GM20431 (cell line): Measurements from ENCODE around the gene SLC25A31.

Experiments used
- in situ Hi-C: fragments of 300-500 bp; cut with MseI, MboI; formaldehyde crosslinking; loops from one replicate; pipeline ENCODE4 v1.15.0; 2020; ENCODE audit warnings: low sequenced_read_pairs; ENCODE audit not compliant: unreplicated experiment

The SLC25A31 gene

DNA sequence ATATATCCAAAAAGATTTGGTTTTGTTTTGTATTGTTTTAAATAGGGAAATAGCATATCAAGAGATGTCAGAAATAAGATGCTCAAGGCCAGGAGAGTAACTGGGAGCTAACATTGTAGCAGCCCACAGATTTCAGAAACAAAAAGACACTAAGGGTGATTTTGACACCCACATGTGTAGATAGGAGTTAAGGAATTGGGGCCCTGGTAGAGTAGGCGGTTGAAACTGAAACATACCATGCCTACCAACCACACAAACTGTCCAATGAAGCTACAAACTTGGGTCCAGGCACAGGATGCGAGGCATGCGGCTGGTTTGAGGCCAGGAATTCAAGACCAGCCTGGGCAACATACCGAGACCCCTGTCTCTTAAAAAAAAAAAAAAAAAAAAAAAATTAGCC lies 45.6 kb downstream of the SLC25A31 start:
- in situ Hi-C loops: no loop called here

DNA sequence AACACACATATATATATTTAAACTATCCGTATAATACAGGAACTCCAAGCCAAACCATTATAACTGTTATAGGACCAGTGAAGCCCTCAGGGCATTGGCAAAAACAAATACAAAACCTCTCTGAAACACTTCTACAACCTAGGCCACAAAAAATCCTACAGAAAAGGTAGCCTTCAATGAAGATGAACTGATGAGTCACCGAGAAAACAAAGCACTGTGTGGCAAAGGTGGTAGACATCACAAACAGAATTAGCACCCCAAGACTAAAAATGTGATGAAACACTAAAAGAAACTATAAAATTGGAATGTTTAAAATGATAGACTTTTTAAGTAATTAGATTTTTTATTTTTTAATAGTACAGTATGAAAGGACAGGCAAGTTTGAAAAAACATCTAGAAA lies 46.4 kb downstream of the SLC25A31 start:
- in situ Hi-C loops: no loop called here

DNA sequence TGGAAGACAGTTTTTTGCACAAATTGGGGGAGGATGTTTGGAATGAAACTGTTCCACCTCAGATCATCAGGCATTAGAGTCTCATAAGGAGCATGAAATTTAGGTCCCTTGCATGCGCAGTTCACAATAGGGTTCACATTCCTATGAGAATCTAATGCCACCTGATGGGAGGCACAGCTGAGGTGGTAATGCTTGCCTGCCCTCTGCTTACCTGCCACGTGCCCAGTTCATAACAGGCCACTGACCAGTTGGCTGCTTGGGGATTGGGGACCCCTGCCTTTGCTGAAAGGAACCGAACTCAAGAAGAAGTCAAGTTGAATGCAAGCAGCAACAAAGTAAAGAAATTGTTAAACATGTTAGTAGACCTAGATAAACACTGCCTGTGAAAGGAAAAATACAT lies 47.3 kb downstream of the SLC25A31 start:
- in situ Hi-C loops: no loop called here

DNA sequence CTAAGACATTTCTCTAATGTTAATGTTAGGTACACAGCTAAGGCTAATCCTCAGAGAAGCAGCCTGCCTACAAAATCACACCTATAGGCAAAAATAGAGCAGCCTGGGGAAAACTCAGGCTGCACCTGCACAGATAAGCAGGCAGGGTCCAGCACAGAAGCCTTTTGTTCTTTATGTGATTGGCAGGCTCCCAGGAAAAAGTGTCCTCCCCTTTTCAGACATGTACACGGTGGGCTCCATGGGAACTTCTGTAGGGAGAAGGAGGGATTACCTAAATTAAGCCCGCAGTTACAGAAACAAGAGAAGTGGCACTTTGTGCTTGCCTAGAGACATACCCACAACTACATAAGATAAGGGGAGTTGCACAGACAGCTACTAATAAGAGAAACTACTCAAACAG lies 47.9 kb downstream of the SLC25A31 start:
- in situ Hi-C loops: no loop called here

DNA sequence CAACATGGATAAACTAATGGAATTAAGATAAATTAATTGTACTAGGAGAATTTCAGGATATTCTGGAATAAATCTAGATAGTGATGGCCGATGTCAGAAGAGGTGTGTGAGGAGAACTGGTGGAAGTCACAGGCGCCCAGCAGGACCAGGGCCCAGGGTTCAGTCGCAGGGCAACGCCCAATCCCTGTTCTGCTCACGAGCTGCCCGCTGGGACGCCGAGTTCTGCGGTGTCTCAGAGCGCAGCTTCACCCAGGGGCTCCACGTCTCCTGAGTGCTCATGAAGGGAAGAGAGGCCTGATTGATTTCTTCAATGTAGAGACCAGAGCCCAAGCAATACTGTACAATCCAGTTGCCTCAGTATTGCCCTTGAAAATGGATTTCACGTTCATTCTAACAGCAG lies 50.4 kb downstream of the SLC25A31 start:
- in situ Hi-C loops: no loop called here

DNA sequence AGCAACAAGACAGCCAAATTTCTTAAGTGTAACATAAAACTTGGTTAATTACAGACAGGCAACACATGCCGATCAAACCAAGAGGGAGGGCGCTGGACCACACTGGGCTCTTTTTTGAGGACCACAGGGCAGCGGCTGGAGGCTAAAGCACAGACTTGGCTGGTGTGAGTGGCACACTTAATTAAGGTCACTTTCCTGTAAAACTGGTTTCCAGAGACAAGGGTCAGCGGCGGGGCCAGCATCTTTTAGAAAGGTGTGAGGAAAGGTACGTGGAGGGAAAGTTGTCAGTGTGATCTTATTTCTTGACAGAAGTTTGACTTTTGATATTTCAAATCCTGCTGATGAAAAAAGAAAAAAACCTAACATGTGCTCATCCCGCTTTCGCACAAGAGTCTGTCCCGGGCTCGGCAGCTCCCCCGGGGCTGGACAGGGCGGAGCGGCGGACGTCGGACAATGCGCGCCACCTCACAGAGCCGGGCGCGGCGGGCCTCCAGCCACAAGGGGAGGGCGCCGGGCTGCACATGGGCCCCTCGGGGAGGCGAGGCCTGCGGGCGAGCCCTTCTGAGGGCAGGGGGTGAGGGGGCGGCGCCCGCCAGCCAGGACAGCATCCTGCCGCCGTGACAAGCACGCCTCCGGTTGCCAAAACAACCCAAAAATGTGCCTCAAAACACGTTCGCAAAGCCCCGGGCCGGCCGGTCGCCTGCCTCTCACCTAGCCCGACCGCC lies 51.3 kb downstream of the SLC25A31 start:
- in situ Hi-C loops: no loop called here

DNA sequence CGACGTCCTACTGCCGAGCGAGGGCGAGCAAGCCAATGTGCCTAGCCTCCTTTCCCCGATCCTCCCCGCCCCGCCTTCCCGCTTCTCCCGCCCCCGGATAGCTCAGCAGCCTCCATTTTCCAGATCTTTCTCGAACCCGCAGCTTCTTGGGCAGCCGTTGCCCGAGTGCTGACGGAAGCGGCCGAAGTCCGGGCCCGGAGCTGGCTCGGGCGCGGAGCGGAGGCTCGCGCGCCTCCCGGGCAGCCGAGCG lies 51.8 kb downstream of the SLC25A31 start:
- in situ Hi-C loops: no loop called here

DNA sequence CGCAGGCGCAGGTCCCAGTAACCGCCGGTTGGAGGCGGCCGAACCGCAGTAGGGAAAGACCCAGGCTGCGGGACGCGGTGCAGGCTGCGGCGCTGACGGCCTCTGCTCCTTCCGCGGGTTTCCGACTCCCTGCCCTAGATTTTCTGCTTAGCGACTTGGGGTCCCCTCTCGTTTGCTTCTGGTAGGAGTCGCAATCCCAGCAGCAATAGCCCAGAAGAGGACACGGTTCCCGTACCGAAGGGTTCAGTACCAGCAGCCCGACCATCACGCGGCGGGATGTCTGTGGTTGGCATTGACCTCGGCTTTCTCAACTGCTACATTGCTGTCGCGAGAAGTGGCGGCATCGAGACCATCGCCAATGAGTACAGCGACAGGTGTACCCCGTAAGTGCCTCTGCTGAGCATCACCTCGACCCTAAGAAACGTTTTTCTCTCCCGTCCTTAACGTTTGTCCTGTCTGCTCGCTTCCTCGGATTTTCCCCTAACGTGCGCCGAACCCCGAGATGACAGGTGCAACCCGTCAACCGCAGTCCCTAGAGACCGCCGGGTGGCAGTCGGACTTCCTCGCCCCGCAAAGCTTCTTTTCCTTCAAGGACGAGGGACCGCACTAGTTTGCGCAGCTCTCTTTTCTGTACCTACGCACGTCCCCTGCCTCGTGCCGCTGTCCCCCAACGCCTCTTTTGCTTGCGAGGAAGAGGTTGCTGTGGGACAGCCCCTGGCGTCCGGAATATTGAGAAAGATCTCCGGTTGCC lies 52.2 kb downstream of the SLC25A31 start, which contains the start of gene HSPA4L:
Gene HSPA4L (plus strand): TSS at position 48 of the 751 bp plus-strand sequence. CDS start 229 bp downstream, at position 277.
- in situ Hi-C loops: no loop called here

DNA sequence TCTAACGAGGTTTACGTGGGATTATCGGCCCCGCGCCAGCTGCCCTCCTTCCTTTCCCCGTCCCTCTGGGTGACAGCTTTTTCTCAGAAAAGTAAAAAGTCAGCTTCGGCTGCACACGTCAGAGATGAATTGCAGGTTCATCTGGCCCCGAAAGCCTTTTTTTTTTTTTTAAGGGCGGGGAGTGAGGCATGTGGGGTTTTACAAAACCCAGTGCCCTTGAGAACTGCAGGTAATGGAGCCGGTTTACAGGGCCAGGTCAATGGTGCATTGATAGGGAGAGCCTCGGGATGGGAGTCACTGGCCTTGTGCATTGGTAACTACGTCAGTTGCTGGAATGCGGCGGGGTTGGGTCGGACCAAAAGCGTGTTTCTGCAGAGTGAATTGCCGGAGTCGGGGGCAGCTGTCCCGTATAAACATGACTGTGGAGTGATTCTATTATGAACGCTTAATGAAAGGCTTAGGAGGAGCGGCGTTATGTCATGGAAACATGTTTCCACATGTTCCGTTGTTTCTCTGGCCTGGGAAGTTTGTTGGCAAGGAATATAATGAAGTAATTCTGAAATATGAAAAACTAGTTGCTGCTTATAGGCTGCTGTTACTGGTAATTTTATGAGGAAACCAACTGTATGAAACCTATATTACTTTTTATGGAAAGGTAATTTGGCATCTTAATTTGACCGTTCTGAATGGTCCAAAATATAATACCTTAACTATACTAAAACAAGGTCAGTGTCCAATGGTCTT lies 53.0 kb downstream of the SLC25A31 start:
- in situ Hi-C loops: no loop called here

DNA sequence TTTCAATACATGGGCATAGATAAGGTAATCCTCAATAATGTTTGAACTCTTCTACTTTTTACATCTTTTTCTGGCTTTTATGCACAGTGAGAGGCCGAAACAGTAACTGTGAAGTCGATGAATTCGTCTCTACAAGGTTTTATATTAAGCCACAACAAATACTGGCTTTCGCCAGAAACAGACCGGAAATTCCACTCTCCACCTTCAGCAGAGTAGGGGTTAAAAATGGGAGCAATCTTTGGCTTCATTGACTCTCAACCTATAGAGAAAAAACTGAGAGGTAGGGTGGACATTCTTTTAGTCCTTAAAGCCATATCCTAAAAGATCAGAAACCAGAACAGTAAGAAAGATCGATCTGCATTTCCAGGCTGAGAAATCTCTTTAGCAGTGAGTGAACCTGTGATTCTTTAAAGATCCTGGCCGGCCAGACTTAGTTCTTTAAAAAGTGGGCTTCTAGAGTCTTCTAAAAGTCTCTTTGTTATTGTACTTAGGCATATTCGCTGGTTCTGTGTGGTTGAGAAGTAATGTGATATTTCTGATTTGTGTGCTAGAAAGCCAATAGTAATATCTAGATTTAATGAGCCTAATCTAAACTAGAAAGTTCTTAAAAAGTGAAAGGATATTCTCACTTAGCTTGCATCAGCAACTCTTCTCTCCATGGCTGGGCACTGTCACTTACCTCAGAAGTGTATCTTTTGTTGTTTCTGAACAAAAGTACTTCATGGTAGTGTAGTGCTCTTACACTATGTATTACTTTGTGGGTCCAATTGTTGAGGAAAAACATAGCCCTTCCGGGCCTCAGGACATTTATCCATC lies 54.0 kb downstream of the SLC25A31 start:
- in situ Hi-C loops: no loop called here

DNA sequence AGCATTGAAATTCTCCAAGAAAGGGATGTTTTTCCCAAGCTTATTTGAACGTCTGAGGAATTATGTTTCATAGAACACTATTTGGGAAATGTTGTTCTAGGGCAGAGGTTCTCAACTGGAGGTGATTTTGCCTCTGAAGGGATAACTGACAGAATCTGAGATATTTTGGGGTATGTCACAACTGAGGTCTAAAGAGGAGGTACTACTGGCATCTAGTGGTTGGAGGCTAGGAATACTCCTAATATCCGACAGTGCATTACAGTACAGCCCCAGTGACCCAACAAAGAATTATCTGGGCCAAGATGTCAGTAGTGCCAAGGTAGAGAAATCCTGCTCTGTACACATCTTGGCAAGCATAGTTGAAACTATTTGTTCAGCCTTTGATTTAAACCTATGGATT lies 58.3 kb downstream of the SLC25A31 start:
- in situ Hi-C loops: no loop called here

DNA sequence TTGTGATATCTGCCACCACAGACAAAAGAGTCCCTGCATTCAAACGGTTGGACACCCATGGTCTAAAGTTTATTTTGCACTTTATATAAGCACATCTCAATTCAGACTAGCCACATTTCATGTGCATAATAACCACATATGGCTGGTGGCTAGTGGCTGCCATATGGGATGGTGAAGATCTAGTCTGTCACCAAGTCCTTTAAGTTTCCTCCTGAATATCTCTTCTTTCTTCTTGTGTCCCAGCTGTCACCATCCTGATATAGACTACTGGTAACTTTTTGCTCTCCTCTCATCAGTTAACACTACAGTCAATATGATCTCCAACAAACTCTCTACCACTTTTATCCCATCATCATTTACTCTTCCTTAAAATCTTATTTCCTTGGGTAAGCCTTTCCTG lies 61.2 kb downstream of the SLC25A31 start:
- in situ Hi-C loops: no loop called here

DNA sequence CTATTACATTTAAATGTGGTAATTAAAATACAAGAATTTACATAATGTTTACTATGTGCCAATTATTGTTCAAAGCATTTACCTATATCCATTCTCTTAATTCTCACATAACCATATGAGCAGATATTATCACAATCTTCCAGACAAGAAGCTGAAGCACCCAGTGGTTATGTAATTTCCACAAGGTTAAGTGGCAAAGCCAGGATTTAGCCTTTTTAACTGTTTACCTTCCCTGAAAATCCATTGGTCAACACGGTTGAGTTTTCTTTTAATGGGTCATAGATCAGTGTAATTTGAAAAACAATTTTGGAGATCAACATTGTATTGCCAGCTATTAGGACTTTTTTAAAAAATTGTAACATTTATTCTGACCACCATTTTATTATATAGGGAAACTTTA lies 63.3 kb downstream of the SLC25A31 start:
- in situ Hi-C loops: no loop called here

DNA sequence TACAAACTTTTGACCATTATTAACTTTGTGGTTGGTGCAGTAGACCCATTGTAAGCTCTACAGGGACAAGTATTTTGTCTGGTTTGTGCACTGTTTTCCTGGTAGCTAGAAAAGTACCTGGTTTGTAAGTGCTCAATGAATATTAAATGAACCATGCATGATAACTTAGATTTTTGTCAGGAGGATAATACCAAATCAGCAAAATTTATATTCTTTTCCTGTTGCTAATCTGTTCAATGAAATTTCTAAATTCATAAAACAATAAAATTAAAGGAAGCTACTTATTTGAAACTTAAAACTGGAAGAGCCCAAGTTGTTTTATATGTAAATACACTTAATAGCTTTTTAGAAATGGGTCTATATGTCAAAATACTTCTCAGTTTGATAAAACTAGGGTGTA lies 69.5 kb downstream of the SLC25A31 start:
- in situ Hi-C loops: no loop called here

DNA sequence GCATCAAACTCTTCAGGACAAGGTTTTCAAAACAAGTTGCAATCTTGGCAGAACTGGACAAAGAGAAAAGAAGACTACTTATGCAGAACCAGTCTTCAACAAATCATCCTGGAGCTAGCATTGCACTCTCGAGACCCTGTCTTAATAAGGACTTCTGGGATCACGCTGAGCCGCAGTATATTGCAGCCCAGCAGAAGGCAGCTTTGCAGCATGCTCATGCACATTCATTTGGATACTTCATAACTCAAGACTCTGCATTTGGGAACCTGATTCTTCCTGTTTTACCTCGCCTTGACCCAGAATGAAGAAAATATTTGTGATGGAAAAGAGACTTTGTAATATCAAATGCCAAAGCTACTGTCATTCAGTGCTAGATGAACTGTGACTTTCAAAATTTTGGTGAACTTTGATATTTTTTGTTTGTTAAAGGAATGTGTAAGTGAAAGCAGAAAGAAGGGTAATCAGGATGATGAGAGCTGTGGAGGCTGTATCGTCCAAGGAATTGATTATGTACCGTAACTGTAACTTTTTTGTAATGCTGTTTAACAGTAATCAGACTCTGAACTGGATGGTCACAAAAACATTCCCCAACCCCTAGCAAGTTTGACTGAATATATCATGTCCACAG lies 79.1 kb downstream of the SLC25A31 start:
- in situ Hi-C loops: no loop called here

DNA sequence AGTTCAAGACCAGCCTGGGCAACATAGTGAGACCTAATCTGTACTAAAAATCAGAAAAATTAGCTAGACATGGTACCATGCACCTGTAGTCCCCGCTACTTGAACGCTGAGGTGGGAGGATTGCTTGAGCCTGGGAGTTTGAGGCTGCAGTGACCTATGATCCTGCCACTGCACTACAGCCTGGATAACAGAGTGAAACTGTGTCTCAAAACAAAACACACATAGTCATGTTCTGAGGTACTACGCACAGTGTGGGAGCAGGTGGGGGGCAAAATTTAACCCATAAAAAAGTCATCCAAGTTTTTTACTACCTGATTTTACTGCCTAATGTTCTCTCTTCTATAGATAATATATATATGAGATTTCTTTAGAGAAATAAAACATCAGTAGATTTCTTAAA lies 80.4 kb downstream of the SLC25A31 start:
- in situ Hi-C loops: no loop called here

DNA sequence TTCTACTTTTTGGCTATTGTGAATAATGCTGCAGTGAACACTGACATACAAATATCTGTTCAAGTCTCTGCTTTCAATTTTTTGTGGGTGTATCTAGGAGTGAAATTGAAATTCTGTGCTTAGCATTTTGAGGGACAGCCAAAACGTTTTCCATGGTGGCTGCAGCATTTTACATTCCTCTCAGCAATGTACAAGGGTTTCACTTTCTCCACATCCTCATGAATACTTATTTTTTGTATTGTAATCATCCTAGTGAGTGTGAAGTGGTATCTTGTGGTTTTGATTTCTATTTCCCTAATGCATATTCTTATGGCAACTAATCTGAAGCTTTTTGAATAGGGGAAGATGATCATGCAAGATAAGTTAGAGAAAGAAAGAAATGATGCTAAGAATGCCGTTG lies 92.2 kb downstream of the SLC25A31 start:
- in situ Hi-C loops: no loop called here
